ENCODE data around the gene FGF12.

Gene FGF12

GRCh38 chr3:192262001-192262400 lies 465.3 kb downstream of the FGF12 start:
- TF ChIP-seq, protein P1, sequence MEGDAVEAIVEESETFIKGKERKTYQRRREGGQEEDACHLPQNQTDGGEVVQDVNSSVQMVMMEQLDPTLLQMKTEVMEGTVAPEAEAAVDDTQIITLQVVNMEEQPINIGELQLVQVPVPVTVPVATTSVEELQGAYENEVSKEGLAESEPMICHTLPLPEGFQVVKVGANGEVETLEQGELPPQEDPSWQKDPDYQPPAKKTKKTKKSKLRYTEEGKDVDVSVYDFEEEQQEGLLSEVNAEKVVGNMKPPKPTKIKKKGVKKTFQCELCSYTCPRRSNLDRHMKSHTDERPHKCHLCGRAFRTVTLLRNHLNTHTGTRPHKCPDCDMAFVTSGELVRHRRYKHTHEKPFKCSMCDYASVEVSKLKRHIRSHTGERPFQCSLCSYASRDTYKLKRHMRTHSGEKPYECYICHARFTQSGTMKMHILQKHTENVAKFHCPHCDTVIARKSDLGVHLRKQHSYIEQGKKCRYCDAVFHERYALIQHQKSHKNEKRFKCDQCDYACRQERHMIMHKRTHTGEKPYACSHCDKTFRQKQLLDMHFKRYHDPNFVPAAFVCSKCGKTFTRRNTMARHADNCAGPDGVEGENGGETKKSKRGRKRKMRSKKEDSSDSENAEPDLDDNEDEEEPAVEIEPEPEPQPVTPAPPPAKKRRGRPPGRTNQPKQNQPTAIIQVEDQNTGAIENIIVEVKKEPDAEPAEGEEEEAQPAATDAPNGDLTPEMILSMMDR (IDR thresholded peaks at IDR 0.05) = no peak

DNA sequence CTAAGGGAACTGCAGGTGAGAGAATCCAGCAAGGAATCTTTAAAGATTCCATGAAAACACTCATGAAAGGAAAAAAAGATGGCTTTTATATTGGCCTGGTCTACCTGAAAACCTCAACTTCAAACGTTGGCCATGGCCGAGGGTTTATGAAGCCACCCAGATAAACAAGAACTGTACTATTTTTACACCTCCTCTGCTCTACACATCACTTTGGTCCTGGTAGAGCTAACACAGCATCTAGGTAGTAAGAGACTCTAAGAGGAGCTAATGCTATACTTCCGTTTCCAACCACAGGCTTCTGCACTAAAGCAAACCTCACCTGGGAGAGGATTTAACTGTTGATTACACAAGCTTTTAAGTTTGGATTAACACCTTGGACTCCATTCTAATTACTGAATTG lies 466.2 kb downstream of the FGF12 start:
- TF ChIP-seq, protein P1 (IDR thresholded peaks at IDR 0.05) = no peak

- TF ChIP-seq, protein P1 (IDR thresholded peaks at IDR 0.05) = no peak
These were observed 467.0 kb downstream of the FGF12 start for GRCh38 chr3:192260116-192261010.

GRCh38 chr3:192259661-192260060 lies 467.7 kb downstream of the FGF12 start:
- TF ChIP-seq, protein P1 (IDR thresholded peaks at IDR 0.05) = no peak

DNA sequence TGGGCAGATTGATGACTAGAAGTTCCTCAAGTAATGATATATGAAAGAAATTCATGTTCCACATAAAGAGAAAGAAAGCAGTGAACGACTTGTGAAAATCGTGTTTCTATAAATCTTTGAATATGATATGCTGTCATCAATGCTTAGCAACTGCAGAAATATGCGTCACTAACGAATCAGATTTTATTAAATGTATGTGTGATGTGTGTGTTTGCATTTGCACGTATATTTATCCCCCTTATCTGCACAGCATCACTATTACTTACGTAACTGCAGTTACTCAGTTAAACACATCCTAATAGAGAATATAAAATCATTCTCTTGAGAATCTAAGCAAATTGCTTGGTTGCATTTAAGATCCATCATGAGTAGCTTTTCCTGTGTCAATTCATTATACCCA lies 468.6 kb downstream of the FGF12 start:
- TF ChIP-seq, protein P1 (IDR thresholded peaks at IDR 0.05) = no peak

- TF ChIP-seq, protein P1 (IDR thresholded peaks at IDR 0.05) = no peak
These were observed 471.5 kb downstream of the FGF12 start for GRCh38 chr3:192255839-192256238.

- TF ChIP-seq, protein P1 (IDR thresholded peaks at IDR 0.05) = no peak
These were observed 474.0 kb downstream of the FGF12 start for GRCh38 chr3:192253138-192253887.
